ENCODE measurements around the gene RBM8A. TPM values are rescaled to one million over a fixed set of nuclear protein-coding genes. Genes with fewer than 3 reads are reported as not detected.

Gene RBM8A
- polyA plus RNA-seq, 1 of the 3 experiments (the other 2 are of a cell fraction) = 236 TPM

- TF ChIP-seq REST (IDR thresholded peaks at IDR 0.05; ENCODE audit: low read depth, low read length) = no peak
- no peak for TF ChIP-seq CHD2 (IDR thresholded peaks at IDR 0.05; ENCODE audit: low read length, partially characterized antibody)
- TF ChIP-seq YY1 (IDR thresholded peaks at IDR 0.05; ENCODE audit: low read depth) = no peak
- no peak for TF ChIP-seq USF2 (IDR thresholded peaks at IDR 0.05; ENCODE audit: borderline replicate concordance, low read depth, low read length)
- TF ChIP-seq GABPA (IDR thresholded peaks at IDR 0.05; ENCODE audit: low read depth) = no peak
- no peak for TF ChIP-seq TCF12 (IDR thresholded peaks at IDR 0.05)
Measured at GRCh38 chr1:145959957-145960467, 32.7 kb upstream of the RBM8A start (continued).

GRCh38 chr1:145959333-145959732 is 32.0 kb upstream of the RBM8A start:
- no peaks in the 10 kb centered on the region for H3K36me3 ChIP-seq (replicated peaks in 1 of 2; ENCODE audit: control insufficient read depth in 1 of 2, insufficient read depth in 2 of 2, low read length in 1 of 2)
- TF ChIP-seq ELF1 (IDR thresholded peaks at IDR 0.05) = no peak
- no peak for TF ChIP-seq GABPA (IDR thresholded peaks at IDR 0.05; ENCODE audit: low read depth)
- no peak for TF ChIP-seq EP300 (IDR thresholded peaks at IDR 0.05; ENCODE audit: borderline replicate concordance in 1 of 2, low read depth in 1 of 2, low read length in 1 of 2)
- no peak for TF ChIP-seq USF1 (IDR thresholded peaks at IDR 0.05; ENCODE audit: borderline replicate concordance, low read depth)
- TF ChIP-seq EZH2phosphoT487 (IDR thresholded peaks at IDR 0.05; ENCODE audit: borderline replicate concordance, low read depth) = no peak
- no peak for TF ChIP-seq NFIC (IDR thresholded peaks at IDR 0.05; ENCODE audit: borderline replicate concordance)
- TF ChIP-seq RXRA (IDR thresholded peaks at IDR 0.05; ENCODE audit: borderline replicate concordance, low read depth) = no peak
- no peak for TF ChIP-seq FOXM1 (IDR thresholded peaks at IDR 0.05; ENCODE audit: low read depth)
- TF ChIP-seq CTCF (IDR thresholded peaks at IDR 0.05) = no peak
- no peak overlapping the region for H3K9ac ChIP-seq
- no peak for DNase-seq
- H3K27ac ChIP-seq (ENCODE audit: low read depth in 2 of 2, low read length in 1 of 2) = no peak overlapping the region; a peak in 1 of 4 replicates
- no peaks in the 10 kb centered on the region for H3K9me2 ChIP-seq
- no peaks in the 10 kb centered on the region for H3K27me3 ChIP-seq (ENCODE audit: insufficient read depth)
- peaks cover 42% of the 10 kb centered on the region for H3F3A ChIP-seq (replicated peaks; ENCODE audit: insufficient read depth)
- ChIA-PET POLR2A (interaction anchor here (1.6 to 2.5 kb wide), 2 partner anchors 100 to 101 kb away, joined by 5 to 10 read pairs; partner anchors contain the start of gene PIAS3), CTCF (interaction anchor here (1.1 to 2.3 kb wide), 5 partner anchors 17 to 114 kb away, joined by 3 to 9 read pairs (median 4); partner anchors contain the start of gene NUDT17)
- no peak overlapping the region for H2AFZ ChIP-seq (ENCODE audit: low read depth)
- peak overlapping the region; percentile 95; the same call in 1 of the 2 replicates for H3K4me2 ChIP-seq
- no peaks in the 10 kb centered on the region for H3K9me3 ChIP-seq
- no peaks in the 10 kb centered on the region; the same call in 1 of the 2 replicates for H4K20me1 ChIP-seq (ENCODE audit: insufficient read depth)
- peaks cover 40 to 68% of the 10 kb centered on the region in 2 experiments for H3K4me1 ChIP-seq (ENCODE audit: control insufficient read depth in 1 of 2, insufficient read depth in 2 of 2, low read depth in 1 of 2, low read length in 1 of 2)
- H3K79me2 ChIP-seq (ENCODE audit: insufficient read depth) = peaks cover 31% of the 10 kb centered on the region
- H3K4me3 ChIP-seq (ENCODE audit: low read depth in 2 of 2, low read length in 1 of 2) = no peak overlapping the region

Measured in SK-N-SH (cell line).